ENCODE results near the gene SIL1. TPM values are rescaled to one million over a fixed set of nuclear protein-coding genes. Genes with fewer than 3 reads are reported as not detected.

The SIL1 gene
- total RNA-seq, 1 donor from 2014 or later = 41.6 TPM

GRCh38 chr5:139051392-139051791, 146.8 kb downstream of the SIL1 start:
- peak overlapping the region; percentile 13 for H3K27ac Mint-ChIP-seq (ENCODE audit: unreplicated experiment)
- Histone ChIP-seq H2AFZ (ENCODE audit: low read depth, low read length) (no peak overlapping the region), H3K9ac (ENCODE audit: low read length) (no peak overlapping the region), H3K4me2 (ENCODE audit: low read length) (no peak overlapping the region), H3K4me1 (ENCODE audit: insufficient read depth, low read length) (no peaks in the 10 kb centered on the region), H3K9me3 (ENCODE audit: insufficient read depth, low read depth, low read length) (no peaks in the 10 kb centered on the region), H4K20me1 (ENCODE audit: insufficient read depth, low read length) (peaks cover 11% of the 10 kb centered on the region), H3K27me3 (ENCODE audit: insufficient read depth, low read length) (no peaks in the 10 kb centered on the region), H3K36me3 (ENCODE audit: insufficient read depth, low read length) (no peaks in the 10 kb centered on the region), H3K27ac (ENCODE audit: low read depth, low read length) (no peak overlapping the region), H3K4me3 (ENCODE audit: insufficient read depth, low read depth, low read length) (no peak overlapping the region), H3K79me2 (ENCODE audit: insufficient read depth, low read length) (no peaks in the 10 kb centered on the region)
- H3K4me1 Mint-ChIP-seq (ENCODE audit: low read depth, unreplicated experiment) = no peaks in the 10 kb centered on the region
- no peak overlapping the region for H3K4me3 Mint-ChIP-seq (ENCODE audit: unreplicated experiment)
- peaks cover 4% of the 10 kb centered on the region for H3K27me3 Mint-ChIP-seq (ENCODE audit: low read depth, unreplicated experiment)
- TF ChIP-seq CTCF (IDR thresholded peaks at IDR 0.05; ENCODE audit: insufficient read depth, low read depth, low read length) (no peak), EZH2 (IDR thresholded peaks at IDR 0.05; ENCODE audit: insufficient read depth, low read length) (no peak)
- FAIRE-seq (no peak), DNase-seq (ENCODE audit: low read depth) (no peak)
- peaks cover 2% of the 10 kb centered on the region for H3K9me3 Mint-ChIP-seq (ENCODE audit: unreplicated experiment)
- peaks cover 8% of the 10 kb centered on the region for H3K36me3 Mint-ChIP-seq (ENCODE audit: low read depth, unreplicated experiment)

DNA sequence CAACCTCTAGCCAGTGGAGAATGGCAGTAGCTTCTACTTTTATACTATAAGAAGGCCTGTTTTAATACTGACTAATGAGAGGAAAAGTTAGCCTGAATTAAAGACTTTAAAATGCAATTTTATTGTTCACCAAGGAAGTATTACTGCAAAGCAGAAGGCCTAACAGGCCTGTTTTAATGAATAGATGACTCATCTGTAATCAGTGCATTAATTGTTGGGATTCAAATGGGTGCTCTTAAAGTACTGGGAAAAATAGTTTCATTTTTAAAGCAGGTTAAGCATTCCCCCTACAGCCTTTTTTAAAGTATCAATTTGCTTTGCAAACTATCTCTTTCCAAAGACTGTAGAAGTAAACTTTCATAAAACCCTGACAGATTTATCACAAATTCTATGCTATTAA, 147.7 kb downstream of the SIL1 start:
- H4K20me1 ChIP-seq (ENCODE audit: insufficient read depth, low read length) = peaks cover 11% of the 10 kb centered on the region
- no peaks in the 10 kb centered on the region for H3K9me3 ChIP-seq (ENCODE audit: insufficient read depth, low read depth, low read length)
- H3K4me3 Mint-ChIP-seq (ENCODE audit: unreplicated experiment) = no peak overlapping the region
- H3K36me3 ChIP-seq (ENCODE audit: insufficient read depth, low read length) = no peaks in the 10 kb centered on the region
- no peak overlapping the region for H2AFZ ChIP-seq (ENCODE audit: low read depth, low read length)
- DNase-seq (ENCODE audit: low read depth) = no peak
- H3K27me3 Mint-ChIP-seq (ENCODE audit: low read depth, unreplicated experiment) = peaks cover 4% of the 10 kb centered on the region
- H3K4me2 ChIP-seq (ENCODE audit: low read length) = no peak overlapping the region
- no peak overlapping the region for H3K27ac Mint-ChIP-seq (ENCODE audit: unreplicated experiment)
- no peak overlapping the region for H3K9ac ChIP-seq (ENCODE audit: low read length)
- FAIRE-seq = no peak
- H3K4me3 ChIP-seq (ENCODE audit: insufficient read depth, low read depth, low read length) = no peak overlapping the region
- H3K4me1 Mint-ChIP-seq (ENCODE audit: low read depth, unreplicated experiment) = no peaks in the 10 kb centered on the region
- no peaks in the 10 kb centered on the region for H3K4me1 ChIP-seq (ENCODE audit: insufficient read depth, low read length)
- H3K79me2 ChIP-seq (ENCODE audit: insufficient read depth, low read length) = no peaks in the 10 kb centered on the region
- H3K27ac ChIP-seq (ENCODE audit: low read depth, low read length) = no peak overlapping the region
- no peaks in the 10 kb centered on the region for H3K27me3 ChIP-seq (ENCODE audit: insufficient read depth, low read length)
- TF ChIP-seq EZH2 (IDR thresholded peaks at IDR 0.05; ENCODE audit: insufficient read depth, low read length) = no peak
- no peak for TF ChIP-seq CTCF (IDR thresholded peaks at IDR 0.05; ENCODE audit: insufficient read depth, low read depth, low read length)
- peaks cover 2% of the 10 kb centered on the region for H3K9me3 Mint-ChIP-seq (ENCODE audit: unreplicated experiment)
- H3K36me3 Mint-ChIP-seq (ENCODE audit: low read depth, unreplicated experiment) = peaks cover 8% of the 10 kb centered on the region

- Histone ChIP-seq H3K36me3 (ENCODE audit: insufficient read depth, low read length) (no peaks in the 10 kb centered on the region), H2AFZ (ENCODE audit: low read depth, low read length) (no peak overlapping the region), H3K4me3 (ENCODE audit: insufficient read depth, low read depth, low read length) (no peak overlapping the region), H4K20me1 (ENCODE audit: insufficient read depth, low read length) (peaks cover 11% of the 10 kb centered on the region), H3K27me3 (ENCODE audit: insufficient read depth, low read length) (no peaks in the 10 kb centered on the region), H3K27ac (ENCODE audit: low read depth, low read length) (no peak overlapping the region), H3K79me2 (ENCODE audit: insufficient read depth, low read length) (no peaks in the 10 kb centered on the region), H3K9ac (ENCODE audit: low read length) (no peak overlapping the region), H3K4me1 (ENCODE audit: insufficient read depth, low read length) (no peaks in the 10 kb centered on the region), H3K9me3 (ENCODE audit: insufficient read depth, low read depth, low read length) (no peaks in the 10 kb centered on the region), H3K4me2 (ENCODE audit: low read length) (no peak overlapping the region)
- TF ChIP-seq EZH2 (IDR thresholded peaks at IDR 0.05; ENCODE audit: insufficient read depth, low read length) (no peak), CTCF (IDR thresholded peaks at IDR 0.05; ENCODE audit: insufficient read depth, low read depth, low read length) (no peak)
- Mint-ChIP-seq H3K9me3 (ENCODE audit: unreplicated experiment) (peaks cover 2% of the 10 kb centered on the region), H3K27ac (ENCODE audit: unreplicated experiment) (no peak overlapping the region), H3K4me3 (ENCODE audit: unreplicated experiment) (no peak overlapping the region), H3K27me3 (ENCODE audit: low read depth, unreplicated experiment) (peaks cover 4% of the 10 kb centered on the region), H3K36me3 (ENCODE audit: low read depth, unreplicated experiment) (peaks cover 8% of the 10 kb centered on the region), H3K4me1 (ENCODE audit: low read depth, unreplicated experiment) (no peaks in the 10 kb centered on the region)
- FAIRE-seq (no peak), DNase-seq (ENCODE audit: low read depth) (no peak)
Observed at GRCh38 chr5:139049780-139050179, 148.4 kb downstream of the SIL1 start.
